Testis (tissue), 3 donors: ENCODE measurements around the gene GPC6. TPM values are rescaled to one million over a fixed set of nuclear protein-coding genes. Genes with fewer than 3 reads are reported as not detected.

ENCODE experiments used
- DNase-seq: peaks from one replicate; pipeline ENCODE4 v3.0.0-alpha.2; 2019
- H3K27ac ChIP-seq, 2 donors: fragments of 200-600 bp; sonication (generic); one replicate each; pipeline ENCODE4 v1.5.1; 2019
- H3K27me3 ChIP-seq: fragments of 200-600 bp; sonication (generic); one replicate; pipeline ENCODE4 v1.5.1; 2019
- H3K36me3 ChIP-seq: fragments of 200-600 bp; sonication (generic); one replicate; pipeline ENCODE4 v1.5.1; 2017; ENCODE audit warnings: low read depth; ENCODE audit errors: missing control alignments
- H3K4me1 ChIP-seq: fragments of 200-600 bp; sonication (generic); one replicate; pipeline ENCODE4 v1.5.1; 2019
- H3K4me3 ChIP-seq, 2 donors: fragments of 200-600 bp; sonication (generic); one replicate each; pipeline ENCODE4 v1.5.1; 2017 to 2019
- H3K9me3 ChIP-seq: fragments of 200-600 bp; sonication (generic); one replicate; pipeline ENCODE4 v1.5.1; 2017
- POLR2A ChIP-seq: fragments of 450-650 bp; IDR thresholded peaks from one replicate; pipeline ENCODE4 v1.6.1; 2017; ENCODE audit warnings: antibody characterized with exemption, mild to moderate bottlenecking, moderate library complexity
- WGBS, 2 donors: methylation state at CpG; one replicate each; pipeline ENCODE4 v1.1.5; 2018; 5-methylcytosine and 5-hydroxymethylcytosine counted together
- intact Hi-C: fragments of 100-400 bp; cut with DNase I; formaldehyde crosslinking; loops from one replicate; pipeline ENCODE4 v1.15.1; 2023; ENCODE audit warnings: low total_unique reads
- polyA plus RNA-seq: library from polyadenylated mRNA; stranded (reverse); fragments of 350-450 nt; fragmentation: Illumina TruSeq; extraction: RNeasy Lipid Tissue Mini Kit (QIAGEN cat#74804); gene quantifications from one replicate; pipeline ENCODE4 v1.2.3, GENCODE V29; 2014; ENCODE audit warnings: low read depth, low replicate concordance; ENCODE audit not compliant: insufficient read depth
- total RNA-seq, 2 donors: library from RNA; depleted of rRNA; stranded (reverse); fragments of >200 nt; gene quantifications; one replicate each; pipeline ENCODE4 v1.2.3, GENCODE V29; 2016
- TF ChIP-seq, protein P1 (sequence below), 3 experiments: fragments of 450-650 bp in 2 of 3; fragments of 200-600 bp in 1 of 3; sonication (generic) in 1 of 3; IDR thresholded peaks; one replicate each; pipeline ENCODE4 v1.5.1; 2016 to 2019; ENCODE audit warnings: antibody characterized with exemption in 3 of 3, mild to moderate bottlenecking in 2 of 3, moderate library complexity in 1 of 3

The GPC6 gene
- total and polyA plus RNA-seq, 3 donors from 2014 or later: 2.2 to 6.9 (median 4.3) TPM

DNA sequence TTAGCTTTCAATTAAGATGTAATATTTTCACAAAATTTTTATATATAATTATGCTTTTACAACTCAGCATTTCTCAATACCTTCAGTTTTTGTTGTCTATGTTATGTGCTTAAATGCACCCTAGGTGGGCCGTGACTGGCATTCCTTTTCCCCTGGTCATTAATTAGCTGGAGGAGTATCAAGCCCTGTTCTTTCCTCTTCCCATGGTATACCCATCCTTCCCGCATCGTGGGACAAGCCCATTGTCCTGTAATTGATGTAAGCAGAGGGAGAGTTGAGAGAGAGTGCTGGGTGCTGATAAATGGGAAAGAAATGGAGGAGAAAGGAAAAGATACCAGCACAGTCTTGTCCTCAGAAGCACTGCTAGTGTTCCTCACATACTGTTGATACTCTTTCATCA is 591.7 kb downstream of the GPC6 start:
- H3K27me3 ChIP-seq: no peaks in the 10 kb centered on the region
- TF ChIP-seq, protein P1, sequence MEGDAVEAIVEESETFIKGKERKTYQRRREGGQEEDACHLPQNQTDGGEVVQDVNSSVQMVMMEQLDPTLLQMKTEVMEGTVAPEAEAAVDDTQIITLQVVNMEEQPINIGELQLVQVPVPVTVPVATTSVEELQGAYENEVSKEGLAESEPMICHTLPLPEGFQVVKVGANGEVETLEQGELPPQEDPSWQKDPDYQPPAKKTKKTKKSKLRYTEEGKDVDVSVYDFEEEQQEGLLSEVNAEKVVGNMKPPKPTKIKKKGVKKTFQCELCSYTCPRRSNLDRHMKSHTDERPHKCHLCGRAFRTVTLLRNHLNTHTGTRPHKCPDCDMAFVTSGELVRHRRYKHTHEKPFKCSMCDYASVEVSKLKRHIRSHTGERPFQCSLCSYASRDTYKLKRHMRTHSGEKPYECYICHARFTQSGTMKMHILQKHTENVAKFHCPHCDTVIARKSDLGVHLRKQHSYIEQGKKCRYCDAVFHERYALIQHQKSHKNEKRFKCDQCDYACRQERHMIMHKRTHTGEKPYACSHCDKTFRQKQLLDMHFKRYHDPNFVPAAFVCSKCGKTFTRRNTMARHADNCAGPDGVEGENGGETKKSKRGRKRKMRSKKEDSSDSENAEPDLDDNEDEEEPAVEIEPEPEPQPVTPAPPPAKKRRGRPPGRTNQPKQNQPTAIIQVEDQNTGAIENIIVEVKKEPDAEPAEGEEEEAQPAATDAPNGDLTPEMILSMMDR (IDR thresholded peaks at IDR 0.05): no peak
- TF ChIP-seq POLR2A: no peak
- H3K9me3 ChIP-seq: no peaks in the 10 kb centered on the region
- no peak for DNase-seq
- H3K36me3 ChIP-seq: no peaks in the 10 kb centered on the region
- intact Hi-C loops: no loop called here
- 93 to 99% methylated on average over 3 of the region's 3 CpGs for WGBS, 2 donors
- no peak overlapping the region for H3K27ac ChIP-seq
- no peak overlapping the region for H3K4me3 ChIP-seq
- H3K4me1 ChIP-seq: no peaks in the 10 kb centered on the region

DNA sequence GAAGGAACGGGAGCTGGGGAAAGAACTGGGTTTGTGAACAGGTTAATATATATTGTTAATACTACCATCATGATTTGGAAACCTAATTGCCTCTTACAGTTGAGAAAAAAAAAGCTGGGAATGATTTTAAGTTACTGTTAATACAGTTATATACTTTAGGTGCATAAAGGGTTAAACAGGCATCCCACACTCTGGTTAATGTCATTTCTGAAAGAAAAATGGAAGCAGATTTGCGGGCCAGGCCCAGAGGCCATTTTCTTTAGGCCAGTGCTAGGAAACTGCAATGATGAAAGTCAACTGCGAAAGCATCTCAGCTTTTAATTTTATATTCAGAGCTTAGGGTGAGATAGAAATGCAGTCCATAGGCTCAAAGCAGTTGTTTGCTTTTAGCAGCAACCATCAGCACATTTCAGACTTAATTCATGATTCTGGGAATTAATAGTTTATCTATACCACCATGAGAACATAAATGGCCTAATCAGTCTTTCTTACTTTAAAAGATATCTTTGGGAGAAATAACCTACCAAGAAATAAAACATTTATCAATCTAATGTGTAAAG is 592.8 kb downstream of the GPC6 start:
- TF ChIP-seq POLR2A: no peak
- TF ChIP-seq, protein P1 (IDR thresholded peaks at IDR 0.05): no peak
- WGBS, 2 donors: 90 to 93% methylated on average over 3 of the region's 3 CpGs
- no peak for DNase-seq

DNA sequence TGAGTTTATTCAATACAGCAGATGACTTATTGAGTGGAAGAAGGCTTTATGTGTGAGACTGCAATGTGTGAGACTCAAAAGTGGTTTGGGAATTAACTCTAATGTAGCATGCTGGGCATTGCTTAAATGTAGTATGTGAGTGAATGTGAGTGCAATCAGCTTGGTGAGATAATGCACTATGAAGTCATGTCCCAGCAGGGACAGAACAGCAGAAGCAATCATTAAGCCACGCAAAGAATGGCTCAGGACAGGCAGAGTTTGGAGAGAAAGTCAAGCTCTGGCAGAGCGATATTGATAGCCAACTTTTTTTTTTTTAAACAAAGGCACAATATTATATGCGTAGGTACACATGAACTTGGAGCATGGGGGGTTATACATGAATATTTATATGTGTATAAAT is 597.7 kb downstream of the GPC6 start:
- H3K27ac ChIP-seq: no peak overlapping the region
- no peak for DNase-seq
- no peaks in the 10 kb centered on the region for H3K4me1 ChIP-seq
- intact Hi-C loops: no loop called here
- H3K4me3 ChIP-seq: no peak overlapping the region
- TF ChIP-seq POLR2A: no peak
- TF ChIP-seq, protein P1 (IDR thresholded peaks at IDR 0.05): no peak
- 94 to 95% methylated on average over 3 of the region's 3 CpGs for WGBS, 2 donors
- no peaks in the 10 kb centered on the region for H3K36me3 ChIP-seq
- H3K27me3 ChIP-seq: no peaks in the 10 kb centered on the region
- H3K9me3 ChIP-seq: no peaks in the 10 kb centered on the region

More for the DNA sequence above, 592.8 kb downstream of the GPC6 start:
- no peaks in the 10 kb centered on the region for H3K27me3 ChIP-seq
- no peaks in the 10 kb centered on the region for H3K4me1 ChIP-seq
- H3K36me3 ChIP-seq: no peaks in the 10 kb centered on the region
- H3K4me3 ChIP-seq: no peak overlapping the region
- intact Hi-C loops: no loop called here
- no peak overlapping the region for H3K27ac ChIP-seq
- H3K9me3 ChIP-seq: no peaks in the 10 kb centered on the region

DNA sequence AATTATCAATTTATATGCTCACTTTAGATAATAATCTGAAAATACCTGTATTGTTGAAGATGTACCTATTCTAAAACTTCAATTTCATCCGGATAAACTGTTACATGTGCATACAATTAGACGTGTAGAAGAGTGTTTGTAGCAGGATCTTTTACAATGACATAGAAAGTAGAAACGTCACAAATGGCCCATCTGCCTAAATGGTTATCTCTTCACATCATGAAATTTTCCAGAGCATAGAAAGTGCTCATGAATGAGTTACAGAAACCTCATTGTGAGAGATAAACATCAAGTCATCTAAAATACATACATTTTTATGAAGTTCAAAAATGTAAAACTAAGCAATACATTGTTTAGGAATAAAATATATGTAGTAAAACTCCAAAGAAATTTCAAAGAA is 607.4 kb downstream of the GPC6 start:
- H3K4me3 ChIP-seq: no peak overlapping the region
- intact Hi-C loops: no loop called here
- no peaks in the 10 kb centered on the region for H3K4me1 ChIP-seq
- WGBS, 2 donors: 84 to 89% methylated on average over 3 of the region's 3 CpGs
- H3K9me3 ChIP-seq: no peaks in the 10 kb centered on the region
- H3K27me3 ChIP-seq: no peaks in the 10 kb centered on the region
- TF ChIP-seq, protein P1 (IDR thresholded peaks at IDR 0.05): no peak
- TF ChIP-seq POLR2A: no peak
- H3K27ac ChIP-seq: no peak overlapping the region
- no peaks in the 10 kb centered on the region for H3K36me3 ChIP-seq
- no peak for DNase-seq

DNA sequence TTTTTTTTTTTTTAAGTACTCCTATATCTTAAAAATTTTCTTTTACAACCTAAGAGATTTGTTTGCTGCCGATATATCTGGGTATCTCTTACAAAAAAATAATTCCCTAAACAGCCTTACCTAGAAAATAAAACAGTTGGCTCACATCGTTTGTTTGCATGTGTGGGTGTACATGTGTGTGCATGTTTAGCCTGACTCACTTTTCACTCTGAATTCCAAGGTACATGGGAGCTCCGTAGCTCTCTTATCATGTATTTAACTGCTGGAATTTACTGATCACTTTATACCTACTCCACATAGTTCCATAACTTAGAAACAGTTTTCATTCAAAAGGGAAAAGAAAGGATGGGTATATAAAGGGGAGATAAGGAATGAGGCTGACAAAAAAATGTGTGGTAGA is 616.5 kb downstream of the GPC6 start:
- Histone ChIP-seq H3K4me1 (no peaks in the 10 kb centered on the region), H3K27me3 (no peaks in the 10 kb centered on the region), H3K36me3 (no peaks in the 10 kb centered on the region), H3K9me3 (no peaks in the 10 kb centered on the region), H3K27ac (no peak overlapping the region), H3K4me3 (no peak overlapping the region)
- 67 to 75% methylated on average over 3 of the region's 3 CpGs for WGBS, 2 donors
- no peak for DNase-seq
- no peak for TF ChIP-seq POLR2A
- TF ChIP-seq, protein P1 (IDR thresholded peaks at IDR 0.05): no peak
- intact Hi-C loops: no loop called here
